Body of pancreas (tissue), 4 donors: ENCODE data around the gene SSR2. TPM values are rescaled to one million over a fixed set of nuclear protein-coding genes. Genes with fewer than 3 reads are reported as not detected.

ENCODE experiments used
- ATAC-seq: fragments of 150-250 bp; one replicate; pipeline ENCODE4 v1.9.1; 2016
- DNase-seq, 4 donors: peaks; one replicate each; pipeline ENCODE4 v3.0.0-alpha.2; 2019
- H3K27ac ChIP-seq, 4 donors: fragments of 200-600 bp; sonication (generic); 1 replicate in 3 of 4; 2 replicates in 1 of 4; pipeline versions ENCODE4 v1.5.1 to v1.6.1; 2016 to 2019; ENCODE audit warnings: mild to moderate bottlenecking in 1 of 4, mixed read lengths in 1 of 4, moderate library complexity in 1 of 4
- H3K27me3 ChIP-seq, 2 donors: fragments of 200-600 bp; sonication (generic); one replicate each; pipeline ENCODE4 v1.6.0; 2016; ENCODE audit warnings: mild to moderate bottlenecking in 1 of 2
- H3K36me3 ChIP-seq, 2 donors: fragments of 200-600 bp; sonication (generic); replicated peaks in 1 of 2; 2 replicates each; pipeline ENCODE4 v1.5.1; 2016; ENCODE audit warnings: low read depth in 2 of 2; ENCODE audit not compliant: insufficient read depth in 1 of 2
- H3K4me1 ChIP-seq: fragments of 200-600 bp; sonication (generic); one replicate; pipeline ENCODE4 v1.6.0; 2016
- H3K4me3 ChIP-seq, 2 donors: fragments of 200-600 bp; sonication (generic); 1 replicate in 1 of 2; 2 replicates in 1 of 2; pipeline ENCODE4 v1.5.1; 2016 to 2019
- H3K9me3 ChIP-seq, 3 donors: fragments of 200-600 bp; sonication (generic); 1 replicate in 2 of 3; 2 replicates in 1 of 3; pipeline ENCODE4 v1.5.1; 2016
- CTCF ChIP-seq, 7 experiments: fragments of 450-650 bp in 4 of 7; fragments of 200-600 bp in 3 of 7; sonication (generic) in 3 of 7; IDR thresholded peaks; one replicate each; pipeline ENCODE4 v1.5.1; 2016 to 2019; ENCODE audit warnings: antibody characterized with exemption in 7 of 7
- POLR2A ChIP-seq, 3 donors: fragments of 450-650 bp; IDR thresholded peaks; one replicate each; pipeline ENCODE4 v1.6.1; 2016; ENCODE audit warnings: antibody characterized with exemption in 3 of 3, mild to moderate bottlenecking in 2 of 3
- WGBS, 2 donors: methylation state at CpG; one replicate each; pipeline ENCODE4 v1.1.5; 2017; 5-methylcytosine and 5-hydroxymethylcytosine counted together
- intact Hi-C: fragments of 100-400 bp; cut with DNase I; formaldehyde crosslinking; loops from one replicate; pipeline ENCODE4 v1.15.1; 2023
- total RNA-seq, 2 donors: library from RNA; depleted of rRNA; stranded (reverse); fragments of >200 nt; gene quantifications; one replicate each; pipeline ENCODE4 v1.1.0, GENCODE V29; 2016

Gene SSR2
- total RNA-seq, 2 donors from 2014 or later = 179 to 291 TPM

DNA sequence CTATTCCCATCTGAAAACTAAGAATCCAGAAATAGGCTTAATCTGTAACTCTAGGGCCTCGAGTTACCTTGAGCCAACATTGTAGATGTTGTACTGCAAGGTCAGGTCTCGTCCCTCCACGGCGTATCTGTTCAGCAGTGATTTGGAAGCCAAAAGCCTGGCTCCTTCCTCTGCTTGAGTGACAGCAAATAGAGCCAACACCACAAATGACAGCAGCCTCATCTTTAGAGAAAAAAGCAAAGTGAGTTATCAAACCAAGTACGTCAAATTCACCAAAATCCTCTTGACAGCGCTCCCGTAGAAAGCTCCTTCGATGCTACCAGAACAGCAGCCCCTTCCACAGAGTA is 832 bp downstream of the SSR2 start:
- Histone ChIP-seq H3K4me1 (peaks cover 18% of the 10 kb centered on the region), H3K4me3 (peak overlapping the region; percentile 81 to 85), H3K36me3 (peaks cover 0 to 13% of the 10 kb centered on the region in 2 donors), H3K27me3 (no peaks in the 10 kb centered on the region), H3K9me3 (no peaks in the 10 kb centered on the region), H3K27ac (peak overlapping the region in 3 of 4 donors; percentile 59 to 86 (median 76))
- intact Hi-C loops = no loop called here
- DNase-seq (no peak), ATAC-seq (no peak)
- no peak for TF ChIP-seq POLR2A (IDR thresholded peaks at IDR 0.05)
- TF ChIP-seq CTCF (IDR thresholded peaks at IDR 0.05) = no peak
- 7 to 43% methylated on average over 7 to 8 of the region's 8 CpGs for WGBS, 2 donors

GRCh38 chr1:156014829-156015228 is 5.9 kb downstream of the SSR2 start:
- no peaks in the 10 kb centered on the region for H3K27me3 ChIP-seq
- intact Hi-C loops = no loop called here
- 85 to 86% methylated on average over 7 of the region's 7 CpGs for WGBS, 2 donors
- peaks cover 0 to 36% of the 10 kb centered on the region in 2 donors for H3K36me3 ChIP-seq
- H3K27ac ChIP-seq = no peak overlapping the region
- no peak for ATAC-seq
- DNase-seq = no peak
- H3K9me3 ChIP-seq = no peaks in the 10 kb centered on the region
- H3K4me1 ChIP-seq = peaks cover 14% of the 10 kb centered on the region
- no peak for TF ChIP-seq POLR2A (IDR thresholded peaks at IDR 0.05)
- no peak for TF ChIP-seq CTCF (IDR thresholded peaks at IDR 0.05)
- H3K4me3 ChIP-seq = no peak overlapping the region

DNA sequence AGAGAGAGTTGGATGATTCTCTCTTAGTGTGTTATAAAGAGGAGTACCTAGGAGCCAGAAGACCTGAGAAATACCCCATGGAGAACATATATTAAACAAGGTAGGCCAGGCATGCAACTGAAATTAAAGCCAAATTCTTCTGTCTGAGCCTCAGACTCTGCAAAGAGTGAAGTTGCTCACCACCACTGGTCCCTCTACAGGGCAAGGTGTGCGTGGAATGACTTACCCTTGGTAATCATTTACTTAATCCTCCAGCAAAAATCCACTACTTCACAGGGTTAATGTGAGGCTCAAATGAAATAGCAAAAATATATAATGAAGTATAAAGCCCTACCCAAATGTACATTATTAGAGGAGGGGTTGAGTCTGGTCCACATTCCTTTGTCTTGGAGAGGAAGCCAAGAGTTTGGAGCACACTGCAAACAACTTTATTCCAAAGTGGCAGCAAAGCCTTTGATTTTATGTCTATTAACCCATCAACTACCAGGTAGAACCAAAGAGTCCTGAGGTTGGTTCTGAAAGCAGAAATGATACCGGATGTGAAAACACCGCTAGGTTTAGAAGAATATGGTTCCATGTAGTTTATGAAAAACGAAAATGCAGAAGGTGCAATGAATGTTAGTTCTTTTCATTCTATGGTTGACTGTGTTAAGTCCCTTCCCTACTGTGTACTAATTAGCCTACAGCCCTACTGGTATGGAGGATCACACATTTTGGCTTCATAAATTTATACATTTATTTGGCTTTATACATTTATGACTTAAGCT is 8.5 kb downstream of the SSR2 start:
- H3K4me1 ChIP-seq = no peaks in the 10 kb centered on the region
- no peak for ATAC-seq
- no peaks in the 10 kb centered on the region for H3K27me3 ChIP-seq
- intact Hi-C loops = no loop called here
- H3K27ac ChIP-seq = no peak overlapping the region
- DNase-seq = no peak
- H3K4me3 ChIP-seq = no peak overlapping the region
- TF ChIP-seq CTCF (IDR thresholded peaks at IDR 0.05) (no peak), POLR2A (IDR thresholded peaks at IDR 0.05) (no peak)
- no peaks in the 10 kb centered on the region for H3K9me3 ChIP-seq
- peaks cover 0 to 33% of the 10 kb centered on the region in 2 donors for H3K36me3 ChIP-seq
- 82 to 84% methylated on average over 4 of the region's 4 CpGs for WGBS, 2 donors

DNA sequence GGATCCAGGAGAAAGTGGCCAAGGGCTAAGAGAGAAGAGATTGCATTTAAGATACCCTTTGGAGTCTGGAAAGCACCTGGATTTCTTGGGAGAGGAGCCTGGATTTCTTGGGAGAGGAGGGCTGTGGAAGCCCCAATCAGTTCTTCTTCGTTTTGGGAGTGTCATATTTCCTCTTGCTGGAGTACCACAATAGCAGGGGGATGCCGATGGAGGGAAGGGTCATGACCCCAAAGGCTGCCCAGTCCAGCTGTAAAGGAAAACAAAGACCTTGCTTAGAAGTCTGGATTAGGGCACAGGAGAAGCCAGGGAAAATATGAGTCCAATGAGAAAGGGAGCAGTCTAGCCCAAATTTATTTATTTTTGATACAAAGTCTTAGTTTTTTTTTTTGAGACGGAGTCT is 11.3 kb downstream of the SSR2 start:
- no peaks in the 10 kb centered on the region for H3K9me3 ChIP-seq
- H3K27ac ChIP-seq = no peak overlapping the region
- ATAC-seq = no peak
- no peak overlapping the region for H3K4me3 ChIP-seq
- peaks cover 0 to 24% of the 10 kb centered on the region in 2 donors for H3K36me3 ChIP-seq
- H3K27me3 ChIP-seq = no peaks in the 10 kb centered on the region
- intact Hi-C loops = no loop called here
- no peaks in the 10 kb centered on the region for H3K4me1 ChIP-seq
- TF ChIP-seq CTCF (IDR thresholded peaks at IDR 0.05) (no peak), POLR2A (IDR thresholded peaks at IDR 0.05) (no peak)
- DNase-seq = no peak
- 62 to 65% methylated on average over 3 of the region's 3 CpGs for WGBS, 2 donors
